Right cardiac atrium (tissue), 5 donors: ENCODE results near the gene CDIPT. TPM values are rescaled to one million over a fixed set of nuclear protein-coding genes. Genes with fewer than 3 reads are reported as not detected.
A peak's percentile ranks its signal among the peaks of the same experiment; 100 is the strongest.

ENCODE experiments used
- ATAC-seq, 2 donors: fragments of 200-7000 bp; cut with Tn5 transposase; one replicate each; pipeline versions ENCODE4 v1.8.0 to v1.9.1; 2020; ENCODE audit warnings: moderate library complexity in 2 of 2, mild to moderate bottlenecking in 1 of 2
- DNase-seq, 3 donors: peaks; one replicate each; pipeline ENCODE4 v3.0.0-alpha.2; 2020
- H3K27ac ChIP-seq: one replicate; pipeline ENCODE4 v1.5.1; 2013; ENCODE audit warnings: mild to moderate bottlenecking, low read length, control low read depth, moderate library complexity
- H3K27me3 ChIP-seq: one replicate; pipeline ENCODE4 v1.6.1; 2013; ENCODE audit not compliant: control insufficient read depth, insufficient read depth
- H3K4me1 ChIP-seq: one replicate; pipeline ENCODE4 v1.6.1; 2013; ENCODE audit warnings: low read length; ENCODE audit not compliant: control insufficient read depth, insufficient read depth
- H3K4me3 ChIP-seq: one replicate; pipeline ENCODE4 v1.5.1; 2013; ENCODE audit warnings: low read length, control low read depth
- H3K9me3 ChIP-seq: one replicate; pipeline ENCODE4 v1.6.1; 2013; ENCODE audit warnings: low read length; ENCODE audit not compliant: control insufficient read depth
- WGBS: extraction: QIAGEN DNeasy Blood & Tissue Kit; methylation state at CpG from one replicate; pipeline ENCODE4 v1.1.7; 2013; 5-methylcytosine and 5-hydroxymethylcytosine counted together
- intact Hi-C, 4 donors: fragments of 100-400 bp; cut with DNase I; formaldehyde crosslinking; loops; one replicate each; pipeline versions ENCODE4 v1.11.0 to v1.14.0; 2022 to 2023
- polyA plus RNA-seq: library from polyadenylated mRNA; stranded (reverse); fragments of 200-250 nt; gene quantifications from one replicate; pipeline ENCODE4 v1.2.3, GENCODE V29; 2013
- total RNA-seq, 4 donors: library from RNA; stranded (reverse); fragmentation: NEBNext Ultra II Directional; extraction: Animal tissue kit (Norgen Biotek cat#: 25700); gene quantifications; one replicate each; pipeline ENCODE4 v1.2.1, GENCODE V29; 2021
- donor health status: healthy with polysubstance abuse.
- donor health status: DM: no; HTN: yes; CAD: no.
- donor health status: DM: no; HTN: no; CAD: no.
- donor health status: DM: no; HTN: yes; CAD: no; lungs with severe emphysema.
- donor health status: DM: yes; HTN: yes; CAD: no.

Gene CDIPT
- total and polyA plus RNA-seq, 5 donors = 86.7 to 109 (median 101) TPM

DNA sequence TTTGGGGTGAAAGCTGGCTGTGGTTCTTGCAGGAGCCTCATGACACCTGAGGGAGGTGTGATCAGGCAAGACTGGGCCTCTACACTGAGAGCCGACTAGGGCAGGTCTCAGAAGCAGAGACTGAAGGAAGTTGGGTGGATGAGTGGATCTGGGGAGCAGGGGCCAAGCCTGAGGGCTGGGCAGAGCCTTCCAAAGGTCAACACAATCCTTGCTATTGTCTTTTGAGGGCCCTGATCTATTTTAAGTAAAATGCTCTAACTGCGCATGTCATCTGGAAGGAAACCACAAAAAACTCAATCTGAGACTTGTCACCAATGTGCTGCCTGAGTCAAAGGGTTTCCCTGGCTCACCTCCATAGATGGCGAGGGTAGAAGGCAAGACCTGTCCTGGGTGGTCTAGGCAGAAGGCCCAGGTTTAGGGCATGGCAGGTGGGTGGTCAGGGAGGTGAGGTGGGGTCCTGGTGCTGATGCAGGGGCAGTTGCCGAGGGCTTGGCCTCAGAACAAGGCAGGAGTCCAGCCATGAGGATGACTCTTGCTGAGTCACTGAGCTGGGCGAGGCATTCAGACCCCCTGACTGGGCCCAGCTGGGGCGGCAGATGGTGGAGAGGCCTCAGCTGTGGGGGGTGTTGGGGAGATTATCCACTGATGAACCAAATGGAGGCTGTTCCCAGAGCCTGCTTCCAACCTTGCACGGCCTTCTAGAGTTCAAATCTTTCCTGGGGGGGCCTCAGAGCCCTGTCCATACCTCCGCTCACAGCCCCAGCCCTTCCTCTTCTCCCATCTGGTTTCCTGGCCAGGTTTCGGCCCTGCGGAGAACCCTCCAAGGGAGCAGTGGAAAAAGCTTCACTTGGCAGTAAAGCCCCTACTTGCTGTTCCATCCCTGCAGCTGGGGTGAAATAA lies 37.6 kb downstream of the CDIPT start:
- ATAC-seq (peak; percentile 38 to 79), DNase-seq (peak; percentile 79 to 83 (median 80))
- intact Hi-C loops = no loop called here
- no peaks in the 10 kb centered on the region for H3K9me3 ChIP-seq
- no peaks in the 10 kb centered on the region for H3K27me3 ChIP-seq
- peak overlapping the region; percentile 34 for H3K27ac ChIP-seq
- WGBS = 43% methylated on average over 10 of the region's 10 CpGs
- H3K4me3 ChIP-seq = no peak overlapping the region
- H3K4me1 ChIP-seq = peaks cover 17% of the 10 kb centered on the region

DNA sequence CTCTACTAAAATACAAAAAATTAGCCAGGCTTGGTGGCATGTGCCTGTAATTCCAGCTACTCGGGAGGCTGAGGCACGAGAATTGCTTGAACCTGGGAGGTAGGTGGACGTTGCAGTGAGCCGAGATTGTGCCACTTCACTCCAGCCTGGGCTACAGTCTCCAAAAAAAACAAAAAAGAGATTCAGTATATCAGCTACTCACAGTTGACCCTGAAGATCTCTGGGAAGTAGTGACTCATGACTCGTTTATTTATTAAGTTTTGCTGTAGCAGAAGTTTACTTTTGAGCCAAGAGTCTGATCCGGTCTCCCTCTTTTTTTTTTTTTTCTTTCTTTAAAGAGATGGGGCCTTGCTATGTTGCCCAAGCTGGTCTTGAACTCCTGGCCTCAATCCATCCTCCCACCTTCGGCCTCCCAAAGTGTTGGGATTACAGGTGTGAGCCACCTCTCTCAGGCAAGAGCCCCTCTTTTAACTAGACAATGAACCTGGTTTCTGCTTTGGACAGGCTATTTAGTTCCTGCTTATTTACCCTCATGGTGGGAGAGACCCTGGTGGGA lies 38.4 kb downstream of the CDIPT start:
- peak; percentile 53 to 71 for ATAC-seq
- H3K27me3 ChIP-seq = no peaks in the 10 kb centered on the region
- DNase-seq = peak in 1 of 3 donors; percentile 45
- WGBS = 35% methylated on average over 7 of the region's 7 CpGs
- peak overlapping the region; percentile 34 for H3K27ac ChIP-seq
- no peak overlapping the region for H3K4me3 ChIP-seq
- intact Hi-C loops = no loop called here
- H3K4me1 ChIP-seq = peaks cover 17% of the 10 kb centered on the region
- H3K9me3 ChIP-seq = no peaks in the 10 kb centered on the region

DNA sequence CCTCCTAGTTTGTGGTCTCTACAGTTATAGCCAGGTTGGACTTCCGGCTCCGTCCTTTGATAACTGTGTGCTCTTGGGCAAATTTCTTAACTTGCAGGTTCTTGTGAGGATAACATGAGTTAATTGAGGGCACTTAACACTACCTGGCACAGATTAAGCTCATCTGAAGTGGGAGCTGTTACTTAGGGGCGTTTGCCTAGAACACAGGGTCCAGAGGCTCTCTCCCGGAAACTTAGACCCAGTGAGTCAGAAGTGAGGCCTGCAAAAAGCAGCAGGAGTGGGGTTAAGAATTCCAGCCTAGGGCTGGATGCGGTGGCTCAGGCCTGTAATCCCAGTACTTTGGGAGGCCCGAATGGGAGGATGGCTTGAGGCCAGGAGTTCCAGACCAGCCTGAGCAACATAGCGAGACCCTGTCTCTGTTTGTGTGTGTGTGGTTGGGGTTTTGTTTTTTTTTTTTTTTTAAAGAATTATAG lies 41.3 kb downstream of the CDIPT start:
- peak overlapping the region; percentile 81 for H3K4me3 ChIP-seq
- intact Hi-C loops = no loop called here
- DNase-seq = peak in 1 of 3 donors; percentile 59
- peak overlapping the region; percentile 82 for H3K27ac ChIP-seq
- 51% methylated on average over 7 of the region's 7 CpGs for WGBS
- peaks cover 19% of the 10 kb centered on the region for H3K4me1 ChIP-seq
- H3K27me3 ChIP-seq = no peaks in the 10 kb centered on the region
- no peaks in the 10 kb centered on the region for H3K9me3 ChIP-seq
- peak in 1 of 2 donors; percentile 9 for ATAC-seq

DNA sequence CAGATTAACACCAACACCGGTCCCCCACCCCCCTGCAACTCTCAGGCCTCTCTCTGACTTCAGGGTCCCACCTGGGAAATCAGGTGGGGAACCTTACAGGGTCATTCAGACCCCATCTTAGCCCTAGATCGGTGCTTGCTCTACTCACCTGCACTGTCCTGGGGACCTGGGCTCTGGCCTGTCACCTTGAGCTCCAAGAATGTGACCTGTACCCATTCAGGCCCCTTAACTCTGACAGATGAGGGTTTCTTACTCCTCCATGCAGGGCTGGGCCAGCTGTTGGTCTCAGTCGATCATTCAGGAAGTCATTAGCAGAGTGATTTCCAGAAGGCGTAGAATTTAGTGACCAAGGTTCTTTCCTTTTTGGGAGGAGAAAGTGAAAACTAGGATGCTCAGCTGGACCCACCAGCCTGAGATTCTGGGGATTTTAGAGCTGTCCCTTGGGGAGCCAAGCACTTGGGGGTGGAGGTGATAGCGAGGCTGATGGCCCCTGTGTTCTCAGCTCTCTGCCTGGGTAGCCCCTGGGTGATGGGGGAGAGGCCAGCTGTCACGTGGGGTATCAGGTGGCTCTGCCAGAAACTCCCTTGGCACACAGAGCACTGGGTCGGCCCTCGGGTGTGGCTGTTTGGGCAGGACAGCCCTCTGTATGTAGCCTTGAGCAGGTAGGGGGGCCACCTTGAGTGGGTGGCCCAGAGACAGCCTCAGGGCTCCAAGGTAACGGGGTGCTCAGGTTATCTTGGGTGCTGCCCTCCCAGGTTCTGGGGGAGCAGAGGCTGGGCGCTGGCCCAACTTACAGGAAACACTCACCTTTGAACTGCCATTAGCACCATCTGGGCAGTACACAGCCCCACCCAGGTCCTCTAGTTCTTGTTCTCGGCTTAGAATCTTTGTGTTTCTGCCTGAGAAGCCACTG lies 42.0 kb downstream of the CDIPT start:
- H3K4me1 ChIP-seq = peaks cover 14% of the 10 kb centered on the region
- ATAC-seq (peak; percentile 18 to 19), DNase-seq (peak; percentile 66 to 85 (median 74))
- peak overlapping the region; percentile 81 for H3K4me3 ChIP-seq
- peak overlapping the region; percentile 82 for H3K27ac ChIP-seq
- H3K27me3 ChIP-seq = no peaks in the 10 kb centered on the region
- intact Hi-C loops = no loop called here
- no peaks in the 10 kb centered on the region for H3K9me3 ChIP-seq
- 30% methylated on average over 11 of the region's 11 CpGs for WGBS

DNA sequence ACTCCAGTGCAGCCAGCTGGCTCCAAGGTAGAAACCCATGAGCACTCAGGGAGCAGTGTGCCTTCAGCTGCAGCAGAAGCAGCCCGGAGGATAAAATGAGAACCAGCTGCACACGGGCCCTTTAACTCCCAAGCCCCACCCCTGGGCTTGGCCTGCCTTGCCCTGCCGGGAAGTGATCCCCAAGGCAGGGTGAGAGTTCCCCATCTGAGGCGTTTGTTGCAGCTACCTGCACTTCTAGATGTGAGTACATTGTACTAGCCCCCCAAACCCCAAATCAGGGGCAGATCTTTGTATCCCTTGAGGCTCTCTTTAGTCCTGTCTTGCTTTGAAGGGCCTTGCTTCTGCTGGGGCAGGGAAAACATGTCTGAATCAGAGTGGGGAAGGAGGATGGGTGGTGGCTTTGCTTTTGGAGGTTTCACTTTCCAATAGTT lies 42.7 kb downstream of the CDIPT start, which contains the start of gene MVP:
MVP (plus strand) TSS at position 192 of the 431 bp plus-strand sequence. CDS start 10,088 bp downstream, outside the sequence.
- Histone ChIP-seq H3K27me3 (no peaks in the 10 kb centered on the region), H3K4me1 (peaks cover 11% of the 10 kb centered on the region), H3K4me3 (peak within 1 kb of the TSS; percentile 81), H3K27ac (peak within 1 kb of the TSS; percentile 82), H3K9me3 (no peaks in the 10 kb centered on the region)
- peak; percentile 77 to 89 (median 86) for DNase-seq
- intact Hi-C loops = no loop called here
- under 1% methylated on average over 4 of the region's 4 CpGs for WGBS
- peak; percentile 44 to 52 for ATAC-seq

DNA sequence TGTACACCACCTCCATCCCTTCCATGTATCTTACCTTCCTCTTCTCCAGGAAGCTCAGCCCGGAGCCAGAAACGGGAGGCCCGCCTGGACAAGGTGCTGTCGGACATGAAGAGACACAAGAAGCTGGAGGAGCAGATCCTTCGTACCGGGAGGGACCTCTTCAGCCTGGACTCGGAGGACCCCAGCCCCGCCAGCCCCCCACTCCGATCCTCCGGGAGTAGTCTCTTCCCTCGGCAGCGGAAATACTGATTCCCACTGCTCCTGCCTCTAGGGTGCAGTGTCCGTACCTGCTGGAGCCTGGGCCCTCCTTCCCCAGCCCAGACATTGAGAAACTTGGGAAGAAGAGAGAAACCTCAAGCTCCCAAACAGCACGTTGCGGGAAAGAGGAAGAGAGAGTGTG lies 43.5 kb downstream of the CDIPT start:
- H3K27me3 ChIP-seq = no peaks in the 10 kb centered on the region
- WGBS = 82% methylated on average over 15 of the region's 15 CpGs
- intact Hi-C loops = loop anchor here in 1 of 4 donors (10.0 kb wide), 1 partner anchor 175 kb away; the partner anchor contains the start of genes HIRIP3 and INO80E
- H3K4me3 ChIP-seq = no peak overlapping the region
- DNase-seq = no peak
- no peak overlapping the region for H3K27ac ChIP-seq
- H3K9me3 ChIP-seq = no peaks in the 10 kb centered on the region
- peaks cover 7% of the 10 kb centered on the region for H3K4me1 ChIP-seq
- ATAC-seq = no peak

DNA sequence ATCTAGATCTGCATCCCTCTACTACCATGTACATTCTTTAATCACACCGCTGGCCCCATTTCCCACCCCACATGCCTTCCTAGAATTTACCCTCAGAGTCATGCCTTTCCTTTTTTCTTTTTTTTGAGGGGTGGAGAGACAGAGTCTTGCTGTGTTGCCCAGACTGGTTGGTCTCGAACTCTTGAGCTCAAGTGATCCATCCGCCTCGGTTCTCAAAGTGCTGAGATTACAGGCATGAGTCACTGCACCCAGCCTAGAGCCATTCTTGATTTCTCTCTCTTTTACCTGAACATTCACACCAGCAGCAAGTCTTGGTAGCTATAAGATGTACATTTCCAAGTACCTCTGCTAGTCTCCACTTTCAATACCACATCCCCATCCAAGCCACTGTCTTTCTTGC lies 44.9 kb downstream of the CDIPT start:
- H3K27me3 ChIP-seq = no peaks in the 10 kb centered on the region
- intact Hi-C loops = loop anchor here in 1 of 4 donors (10.0 kb wide), 1 partner anchor 177 kb away; the partner anchor contains the start of genes HIRIP3 and INO80E
- no peak overlapping the region for H3K4me3 ChIP-seq
- H3K27ac ChIP-seq = no peak overlapping the region
- WGBS = 92% methylated on average over 4 of the region's 4 CpGs
- H3K4me1 ChIP-seq = peaks cover 5% of the 10 kb centered on the region
- no peaks in the 10 kb centered on the region for H3K9me3 ChIP-seq
- DNase-seq (no peak), ATAC-seq (no peak)

DNA sequence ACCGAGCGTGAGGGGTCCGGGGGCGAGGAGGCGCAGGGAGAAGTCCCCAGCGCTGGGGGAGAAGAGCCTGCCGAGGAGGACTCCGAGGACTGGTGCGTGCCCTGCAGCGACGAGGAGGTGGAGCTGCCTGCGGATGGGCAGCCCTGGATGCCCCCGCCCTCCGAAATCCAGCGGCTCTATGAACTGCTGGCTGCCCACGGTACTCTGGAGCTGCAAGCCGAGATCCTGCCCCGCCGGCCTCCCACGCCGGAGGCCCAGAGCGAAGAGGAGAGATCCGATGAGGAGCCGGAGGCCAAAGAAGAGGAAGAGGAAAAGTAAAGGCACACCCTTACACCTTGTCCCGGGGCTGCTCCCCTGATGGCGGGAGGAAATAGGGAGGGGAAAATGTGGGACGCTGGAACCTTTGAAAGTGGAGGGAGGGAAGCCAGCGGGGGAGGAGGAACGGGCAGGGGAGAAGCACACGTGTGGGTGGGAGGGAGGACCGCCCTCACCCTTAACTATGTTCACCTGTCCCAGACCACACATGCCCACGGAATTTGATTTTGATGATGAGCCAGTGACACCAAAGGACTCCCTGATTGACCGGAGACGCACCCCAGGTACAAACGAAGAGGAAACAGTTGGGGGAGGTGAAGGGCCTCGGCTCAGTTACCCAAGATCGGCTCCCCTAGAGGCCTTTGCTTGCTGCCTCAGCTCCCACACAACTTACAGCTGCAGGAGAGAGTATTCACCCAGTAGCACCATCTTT lies 46.2 kb downstream of the CDIPT start:
- peak; percentile 49 to 63 for ATAC-seq
- Histone ChIP-seq H3K4me3 (peak overlapping the region; percentile 62), H3K27me3 (no peaks in the 10 kb centered on the region), H3K27ac (peak overlapping the region; percentile 98), H3K9me3 (no peaks in the 10 kb centered on the region), H3K4me1 (peaks cover 2% of the 10 kb centered on the region)
- 4% methylated on average over 37 of the region's 37 CpGs for WGBS
- intact Hi-C loops = loop anchor here in 1 of 4 donors (10.0 kb wide), 1 partner anchor 178 kb away; the partner anchor contains the start of genes HIRIP3 and INO80E
- DNase-seq = peak; percentile 76 to 89 (median 89)

DNA sequence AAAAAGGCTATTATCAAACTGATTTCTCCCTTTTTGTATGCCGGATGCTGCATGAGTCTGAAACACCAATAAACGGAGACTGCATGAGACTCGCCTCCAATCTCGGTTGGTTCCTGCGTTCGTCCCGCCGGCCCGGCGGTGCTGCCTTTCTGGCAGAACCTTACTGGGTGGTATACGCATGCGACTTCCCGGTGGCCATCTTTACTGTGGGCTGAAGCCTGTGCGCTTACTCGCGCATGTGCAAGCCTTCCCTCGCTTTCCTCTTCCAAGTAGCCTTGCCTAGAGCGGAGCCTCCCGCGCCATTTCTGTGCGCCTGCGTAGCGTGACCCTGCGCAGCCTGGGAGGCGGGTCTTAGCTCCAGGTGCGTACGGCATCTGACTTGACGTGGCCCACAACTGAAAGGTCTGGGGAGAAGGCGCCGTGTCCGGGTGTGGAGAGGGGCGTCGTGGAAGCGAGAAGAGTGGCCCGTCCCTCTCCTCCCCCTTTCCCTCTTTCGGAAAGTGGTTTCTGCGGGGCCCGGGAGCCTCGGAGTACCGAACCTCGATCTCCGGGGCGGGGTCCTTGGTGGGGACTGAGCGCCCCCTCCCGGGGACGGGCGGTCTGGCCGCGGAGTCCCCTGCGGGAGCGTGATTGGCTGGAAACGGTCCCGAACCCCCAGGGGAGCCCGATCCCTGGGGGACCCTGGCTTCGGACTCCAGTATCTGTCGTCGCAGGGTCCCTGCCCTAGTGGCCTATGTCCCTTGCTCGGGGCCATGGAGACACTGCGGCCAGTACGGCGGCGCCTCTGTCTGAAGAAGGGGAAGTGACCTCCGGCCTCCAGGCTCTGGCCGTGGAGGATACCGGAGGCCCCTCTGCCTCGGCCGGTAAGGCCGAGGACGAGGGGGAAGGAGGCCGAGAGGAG lies 47.0 kb downstream of the CDIPT start, which contains the start of gene PAGR1:
PAGR1 (plus strand) TSS at position 360 of the 901 bp plus-strand sequence; CDS start at position 734, 374 bp downstream.
- Histone ChIP-seq H3K4me1 (peaks cover 2% of the 10 kb centered on the region), H3K4me3 (peak within 1 kb of the TSS; percentile 62), H3K27me3 (no peaks in the 10 kb centered on the region), H3K27ac (peak within 1 kb of the TSS; percentile 98), H3K9me3 (no peaks in the 10 kb centered on the region)
- ATAC-seq (peak; percentile 86 to 87), DNase-seq (peak; percentile 99)
- intact Hi-C loops = loop anchor here in 1 of 4 donors (10.0 kb wide), 1 partner anchor 179 kb away; the partner anchor contains the start of genes HIRIP3 and INO80E
- under 1% methylated on average over 70 of the region's 70 CpGs for WGBS
